Kidney (tissue), 14 donors: ENCODE measurements around the gene PYDC2. TPM values are rescaled to one million over a fixed set of nuclear protein-coding genes. Genes with fewer than 3 reads are reported as not detected.

Source experiments
- DNase-seq, 5 donors: peaks; one replicate each; pipeline ENCODE4 v3.0.0-alpha.2; 2013 to 2020
- FAIRE-seq: peaks from 2 replicates; lab custom pipeline; 2012; peaks lifted over from hg19 to GRCh38; lab: Jason Lieb, UNC
- H3K27ac ChIP-seq, 2 donors: one replicate each; pipeline ENCODE4 v1.7.0; 2013; ENCODE audit warnings: low read depth in 2 of 2, low read length in 2 of 2, inconsistent platforms in 1 of 2
- H3K27me3 ChIP-seq: one replicate; pipeline ENCODE4 v1.7.1; 2013; ENCODE audit warnings: low read length, inconsistent platforms; ENCODE audit not compliant: control insufficient read depth, insufficient read depth
- H3K36me3 ChIP-seq, 3 donors: one replicate each; pipeline versions ENCODE4 v1.7.0 to v1.7.1; 2013; ENCODE audit warnings: low read length in 3 of 3, control low read depth in 1 of 3, inconsistent platforms in 1 of 3; ENCODE audit not compliant: insufficient read depth in 3 of 3, control insufficient read depth in 2 of 3
- H3K4me1 ChIP-seq, 3 donors: one replicate each; pipeline versions ENCODE4 v1.7.0 to v1.7.1; 2013; ENCODE audit warnings: low read length in 3 of 3, inconsistent platforms in 1 of 3, low read depth in 1 of 3; ENCODE audit not compliant: control insufficient read depth in 2 of 3, insufficient read depth in 2 of 3
- H3K4me3 ChIP-seq, 3 donors: one replicate each; pipeline versions ENCODE4 v1.7.0 to v1.8.1; 2013; ENCODE audit warnings: low read length in 3 of 3, control low read depth in 1 of 3, inconsistent platforms in 1 of 3
- H3K9ac ChIP-seq, 3 donors: one replicate each; pipeline versions ENCODE4 v1.7.0 to v1.7.1; 2013; ENCODE audit warnings: low read length in 3 of 3, control low read depth in 1 of 3, inconsistent platforms in 1 of 3
- H3K9me3 ChIP-seq, 3 donors: one replicate each; pipeline versions ENCODE4 v1.7.0 to v1.7.1; 2013; ENCODE audit warnings: low read length in 3 of 3, control low read depth in 1 of 3, inconsistent platforms in 1 of 3; ENCODE audit not compliant: control insufficient read depth in 2 of 3, insufficient read depth in 1 of 3
- CTCF ChIP-seq: IDR thresholded peaks from 3 replicates; pipeline ENCODE4 v1.5.1; 2012; ENCODE audit warnings: mild to moderate bottlenecking, moderate library complexity, borderline replicate concordance; ENCODE audit not compliant: insufficient read depth; ENCODE audit errors: extremely low read depth
- intact Hi-C: fragments of 100-400 bp; cut with DNase I; formaldehyde crosslinking; loops from one replicate; pipeline ENCODE4 v1.11.1; 2022
- polyA plus RNA-seq: library from polyadenylated mRNA; stranded (reverse); fragments of 350-450 nt; fragmentation: Illumina TruSeq; extraction: RNeasy Lipid Tissue Mini Kit (QIAGEN cat#74804); gene quantifications from one replicate; pipeline ENCODE4 v1.2.3, GENCODE V29; 2014; ENCODE audit warnings: low read depth, low replicate concordance; ENCODE audit not compliant: insufficient read depth
- total RNA-seq: library from RNA; stranded (reverse); fragmentation: NEBNext Ultra II Directional; extraction: Animal tissue kit (Norgen Biotek cat#: 25700); gene quantifications from one replicate; pipeline ENCODE4 v1.2.1, GENCODE V29; 2021
- donor health status: control.
- donor health status: control.
- donor health status: control.
- donor health status: control.
- donor health status: control.
- donor health status: DM: yes; HTN: yes; CAD: no.
- donor health status: Normal renal cell carcinoma (clear cell type).

PYDC2 gene
- total and polyA plus RNA-seq, 2 donors from 2014 or later, result not detected

DNA sequence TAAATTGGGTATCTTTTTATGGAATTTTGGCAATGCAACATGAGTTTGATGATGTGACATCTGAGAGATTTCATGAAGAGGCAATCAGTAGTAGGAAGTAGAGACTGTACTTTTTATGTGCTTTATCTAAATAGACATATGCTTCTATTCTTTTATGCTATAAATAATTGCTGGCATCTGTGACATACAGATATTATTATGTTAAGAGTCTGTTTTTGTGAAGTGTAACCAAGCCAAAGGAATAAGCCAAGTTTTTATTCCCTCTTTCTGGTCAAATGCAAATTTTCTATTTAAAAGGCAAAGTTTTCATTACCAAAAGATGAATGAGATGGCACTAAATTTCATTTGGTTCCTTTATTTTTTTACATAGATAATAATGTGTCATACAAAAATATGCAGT, 32.4 kb downstream of the PYDC2 start:
- H3K4me3 ChIP-seq, result no peak overlapping the region
- no peak overlapping the region for H3K9ac ChIP-seq
- TF ChIP-seq CTCF, result no peak
- FAIRE-seq (no peak), DNase-seq (no peak)
- H3K36me3 ChIP-seq, result no peaks in the 10 kb centered on the region
- no peaks in the 10 kb centered on the region for H3K9me3 ChIP-seq
- no peak overlapping the region for H3K27ac ChIP-seq
- intact Hi-C loops, result no loop called here
- H3K27me3 ChIP-seq, result no peaks in the 10 kb centered on the region
- H3K4me1 ChIP-seq, result no peaks in the 10 kb centered on the region

DNA sequence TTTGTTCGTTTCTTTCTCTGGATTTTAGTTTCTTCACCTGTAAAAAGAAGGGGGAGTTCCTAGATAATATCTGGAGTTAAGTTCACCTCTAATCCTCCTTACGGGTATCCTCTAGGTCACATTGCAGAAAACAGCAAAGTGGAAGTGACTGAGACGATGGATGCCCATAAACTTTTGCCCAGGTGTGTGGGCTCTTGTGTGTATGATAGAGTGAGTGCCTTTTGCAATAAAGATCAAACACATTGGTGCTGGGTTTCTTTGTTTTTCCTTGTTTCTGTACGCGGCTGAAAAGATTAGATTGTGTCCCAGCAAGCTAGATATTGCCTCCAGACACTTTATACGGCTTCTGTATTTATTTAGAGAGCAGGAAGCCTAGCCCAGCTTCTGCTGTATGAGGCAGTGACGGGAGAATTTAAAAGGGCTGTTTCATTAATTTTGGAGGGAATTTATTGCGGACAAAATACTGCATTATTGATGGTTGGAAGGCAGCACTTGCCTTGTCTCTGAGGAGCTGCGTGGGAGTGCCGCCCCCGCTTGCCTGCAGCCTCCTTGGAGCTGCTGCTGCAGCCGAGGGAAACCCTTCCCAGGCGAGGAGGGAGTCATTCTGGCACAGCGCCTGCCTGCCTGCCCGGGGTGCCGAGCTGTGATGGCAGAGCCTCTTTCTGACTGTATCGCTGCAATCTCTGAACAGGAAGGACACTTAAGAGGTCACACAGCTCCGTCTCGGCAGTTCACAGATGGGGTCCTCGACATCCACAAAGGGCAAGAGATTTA, 38.5 kb downstream of the PYDC2 start:
- Histone ChIP-seq H3K9me3 (no peaks in the 10 kb centered on the region), H3K27ac (no peak overlapping the region), H3K9ac (no peak overlapping the region), H3K27me3 (no peaks in the 10 kb centered on the region), H3K4me3 (peak overlapping the region in 1 of 3 donors; percentile 4), H3K4me1 (peaks cover 0 to 4% (median 0%) of the 10 kb centered on the region in 3 donors), H3K36me3 (no peaks in the 10 kb centered on the region)
- TF ChIP-seq CTCF, result no peak
- FAIRE-seq (no peak), DNase-seq (peak; percentile 73 to 84 (median 79))
- intact Hi-C loops, result no loop called here

GRCh38 chr3:191500892-191501291, 39.9 kb downstream of the PYDC2 start:
- Histone ChIP-seq H3K36me3 (no peaks in the 10 kb centered on the region), H3K4me1 (peaks cover 0 to 4% (median 0%) of the 10 kb centered on the region in 3 donors), H3K27ac (no peak overlapping the region), H3K9ac (no peak overlapping the region), H3K4me3 (no peak overlapping the region), H3K9me3 (no peaks in the 10 kb centered on the region), H3K27me3 (no peaks in the 10 kb centered on the region)
- TF ChIP-seq CTCF, result no peak
- DNase-seq (no peak), FAIRE-seq (no peak)
- intact Hi-C loops, result no loop called here
